Heart left ventricle (tissue), 16 donors: ENCODE results near the gene DSTN. TPM values are rescaled to one million over a fixed set of nuclear protein-coding genes. Genes with fewer than 3 reads are reported as not detected.
A peak's percentile ranks its signal among the peaks of the same experiment; 100 is the strongest.

Experiments
- ATAC-seq, 4 donors: fragments of 200-7000 bp; cut with Tn5 transposase; one replicate each; pipeline ENCODE4 v1.9.1; 2020 to 2022; ENCODE audit warnings: moderate library complexity in 4 of 4, mild to moderate bottlenecking in 3 of 4, moderate number of reproducible peaks in 1 of 4
- DNase-seq, 5 donors: peaks; one replicate each; pipeline ENCODE4 v3.0.0-alpha.2; 2020
- H3K27ac ChIP-seq, 12 donors: fragments of 200-600 bp; sonication (generic) in 4 of 12; one replicate each; pipeline versions ENCODE4 v1.5.0 to v1.8.0; 2016 to 2022; ENCODE audit warnings: mild to moderate bottlenecking in 2 of 12
- H3K27me3 ChIP-seq, 9 donors: fragments of 200-600 bp; sonication (generic) in 2 of 9; one replicate each; pipeline versions ENCODE4 v1.5.1 to v1.8.0; 2016 to 2022; ENCODE audit warnings: mild to moderate bottlenecking in 3 of 9
- H3K36me3 ChIP-seq, 9 donors: fragments of 200-600 bp; sonication (generic) in 2 of 9; one replicate each; pipeline versions ENCODE4 v1.5.0 to v1.8.0; 2018 to 2022; ENCODE audit warnings: mild to moderate bottlenecking in 2 of 9
- H3K4me1 ChIP-seq, 12 donors: fragments of 200-600 bp; sonication (generic) in 4 of 12; one replicate each; pipeline versions ENCODE4 v1.5.0 to v1.8.0; 2016 to 2022; ENCODE audit warnings: mild to moderate bottlenecking in 3 of 12
- H3K4me3 ChIP-seq, 12 donors: fragments of 200-600 bp; sonication (generic) in 4 of 12; one replicate each; pipeline versions ENCODE4 v1.5.0 to v1.8.0; 2017 to 2022; ENCODE audit warnings: mild to moderate bottlenecking in 9 of 12, moderate library complexity in 4 of 12
- H3K9me3 ChIP-seq, 12 donors: fragments of 200-600 bp; sonication (generic) in 4 of 12; one replicate each; pipeline versions ENCODE4 v1.5.0 to v1.8.0; 2016 to 2022; ENCODE audit warnings: mild to moderate bottlenecking in 1 of 12
- POLR2A ChIP-seq, 2 donors: fragments of 450-650 bp; IDR thresholded peaks; one replicate each; pipeline ENCODE4 v1.6.1; 2017; ENCODE audit warnings: antibody characterized with exemption in 2 of 2, mild to moderate bottlenecking in 2 of 2, moderate library complexity in 2 of 2
- WGBS, 4 donors: extraction: QIAGEN DNeasy Blood & Tissue Kit in 2 of 4; methylation state at CpG; one replicate each; pipeline versions ENCODE4 v1.1.5 to v1.1.7; 2013 to 2018; 5-methylcytosine and 5-hydroxymethylcytosine counted together
- intact Hi-C, 10 donors: fragments of 100-400 bp; cut with DNase I; formaldehyde crosslinking; loops; one replicate each; pipeline versions ENCODE4 v1.11.1 to v1.14.2; 2022
- polyA plus RNA-seq, 2 donors: library from polyadenylated mRNA; stranded (reverse); fragments of 200-250 nt; gene quantifications; one replicate each; pipeline ENCODE4 v1.2.3, GENCODE V29; 2013
- total RNA-seq, 9 donors: library from RNA; depleted of rRNA in 2 of 9; stranded (reverse); fragments of >200 nt in 2 of 9; fragmentation: NEBNext Ultra II Directional in 3 of 9; extraction: Animal tissue kit (Norgen Biotek cat#: 25700) in 3 of 9; gene quantifications; one replicate each; pipeline versions ENCODE4 v1.1.0 to v1.2.4, GENCODE V29; 2016 to 2023
- TF ChIP-seq, protein P1 (sequence below), 12 donors: fragments of 200-600 bp; sonication (generic) in 4 of 12; IDR thresholded peaks; one replicate each; pipeline versions ENCODE4 v1.5.0 to v1.8.0; 2018 to 2022; ENCODE audit warnings: antibody characterized with exemption in 12 of 12, mild to moderate bottlenecking in 5 of 12
- donor health status: ischemic (EF 13 %, LVEDD 7.1; RV severe dilation, severe dysfunction).
- donor health status: healthy with polysubstance abuse.
- donor health status: DM: no; HTN: yes; CAD: no.
- donor health status: DM: no; HTN: no; CAD: no.
- donor health status: ischemic (EF 25% LVEDD 6.9; RV normal size, moderate dysfunction).
- donor health status: ischemic (EF 25% LVEDD 5.7; RV mildly dilated, moderate dysfunction).
- donor health status: healthy.
- donor health status: DM: yes; HTN: yes; CAD: no.
- donor health status: ischemic (EF 35%, LVEDD 5.7; RV mildly dilated, moderate dysfunction).
- donor health status: nonischemic (EF 11% LVEDD 7.7; RV severe dilation, severe dysfunction).
- donor health status: DM: yes; HTN: yes; CAD: no.
- donor health status: PGD.
- donor health status: ischemic (EF 29% LVEDD 5.4; RV normal size, mild dysfunction).
- donor health status: nonischemic (EF 23%, LVEDD 6.1; RV moderate dilation, normal function).

The DSTN gene
- total and polyA plus RNA-seq, 11 donors, result 447 to 738 (median 546) TPM

DNA sequence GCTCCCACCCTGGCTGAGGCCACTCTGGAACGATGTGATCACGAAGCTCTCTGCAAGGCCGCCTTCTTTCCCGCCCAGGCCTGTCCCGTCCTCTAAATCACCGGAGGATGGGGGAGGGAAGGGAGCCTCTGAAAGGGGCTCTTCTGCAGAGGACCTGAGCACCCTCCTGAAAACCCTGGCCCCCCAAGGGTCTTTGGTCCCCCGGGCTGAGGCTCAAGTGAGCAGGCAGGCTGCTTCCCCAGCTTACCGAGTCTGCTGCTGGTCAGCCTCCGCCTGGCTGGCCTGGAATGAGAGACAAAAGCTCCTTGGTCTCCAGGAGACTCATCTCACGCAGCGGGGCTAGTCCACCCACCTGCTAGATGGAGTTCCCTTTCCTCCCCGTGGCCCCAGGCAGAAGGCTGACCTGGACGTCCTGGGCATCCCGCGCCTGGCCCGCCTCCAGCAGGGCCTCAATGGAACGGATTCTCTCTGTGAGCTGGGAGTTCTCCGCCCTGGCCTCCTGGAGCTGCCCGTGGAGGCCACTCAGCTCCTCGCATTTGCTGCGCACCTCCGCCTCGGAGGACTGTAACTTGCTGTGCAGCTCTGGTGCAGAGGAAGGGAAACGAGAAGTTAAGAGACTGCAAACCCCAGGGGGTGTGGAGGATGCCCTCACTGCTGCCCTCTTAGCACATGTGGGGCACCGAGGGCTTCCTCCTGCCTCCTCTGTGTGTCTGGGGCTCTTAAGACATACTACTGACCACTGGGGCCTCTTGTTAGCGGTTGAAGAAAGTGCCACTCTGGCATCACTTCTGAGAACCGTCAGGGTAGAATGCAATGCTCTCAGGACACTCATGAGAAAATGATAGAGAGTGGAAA, 57.5 kb downstream of the DSTN start:
- peak overlapping the region in 1 of 12 donors; percentile 15 for H3K4me3 ChIP-seq
- no peaks in the 10 kb centered on the region for H3K9me3 ChIP-seq
- WGBS, 4 donors, result 77 to 86% (median 83%) methylated on average over 24 to 27 of the region's 27 CpGs
- H3K27ac ChIP-seq, result peak overlapping the region in 2 of 12 donors; percentile 5 to 11
- intact Hi-C loops, result no loop called here
- no peak for TF ChIP-seq POLR2A (IDR thresholded peaks at IDR 0.05)
- TF ChIP-seq, protein P1, sequence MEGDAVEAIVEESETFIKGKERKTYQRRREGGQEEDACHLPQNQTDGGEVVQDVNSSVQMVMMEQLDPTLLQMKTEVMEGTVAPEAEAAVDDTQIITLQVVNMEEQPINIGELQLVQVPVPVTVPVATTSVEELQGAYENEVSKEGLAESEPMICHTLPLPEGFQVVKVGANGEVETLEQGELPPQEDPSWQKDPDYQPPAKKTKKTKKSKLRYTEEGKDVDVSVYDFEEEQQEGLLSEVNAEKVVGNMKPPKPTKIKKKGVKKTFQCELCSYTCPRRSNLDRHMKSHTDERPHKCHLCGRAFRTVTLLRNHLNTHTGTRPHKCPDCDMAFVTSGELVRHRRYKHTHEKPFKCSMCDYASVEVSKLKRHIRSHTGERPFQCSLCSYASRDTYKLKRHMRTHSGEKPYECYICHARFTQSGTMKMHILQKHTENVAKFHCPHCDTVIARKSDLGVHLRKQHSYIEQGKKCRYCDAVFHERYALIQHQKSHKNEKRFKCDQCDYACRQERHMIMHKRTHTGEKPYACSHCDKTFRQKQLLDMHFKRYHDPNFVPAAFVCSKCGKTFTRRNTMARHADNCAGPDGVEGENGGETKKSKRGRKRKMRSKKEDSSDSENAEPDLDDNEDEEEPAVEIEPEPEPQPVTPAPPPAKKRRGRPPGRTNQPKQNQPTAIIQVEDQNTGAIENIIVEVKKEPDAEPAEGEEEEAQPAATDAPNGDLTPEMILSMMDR (IDR thresholded peaks at IDR 0.05), result no peak
- DNase-seq, result peak in 3 of 5 donors; percentile 24 to 55 (median 27)
- no peak for ATAC-seq
- peaks cover 0 to 100% (median 96%) of the 10 kb centered on the region in 9 donors for H3K36me3 ChIP-seq
- H3K4me1 ChIP-seq, result peaks cover 0 to 10% (median 0%) of the 10 kb centered on the region in 12 donors
- H3K27me3 ChIP-seq, result no peaks in the 10 kb centered on the region

DNA sequence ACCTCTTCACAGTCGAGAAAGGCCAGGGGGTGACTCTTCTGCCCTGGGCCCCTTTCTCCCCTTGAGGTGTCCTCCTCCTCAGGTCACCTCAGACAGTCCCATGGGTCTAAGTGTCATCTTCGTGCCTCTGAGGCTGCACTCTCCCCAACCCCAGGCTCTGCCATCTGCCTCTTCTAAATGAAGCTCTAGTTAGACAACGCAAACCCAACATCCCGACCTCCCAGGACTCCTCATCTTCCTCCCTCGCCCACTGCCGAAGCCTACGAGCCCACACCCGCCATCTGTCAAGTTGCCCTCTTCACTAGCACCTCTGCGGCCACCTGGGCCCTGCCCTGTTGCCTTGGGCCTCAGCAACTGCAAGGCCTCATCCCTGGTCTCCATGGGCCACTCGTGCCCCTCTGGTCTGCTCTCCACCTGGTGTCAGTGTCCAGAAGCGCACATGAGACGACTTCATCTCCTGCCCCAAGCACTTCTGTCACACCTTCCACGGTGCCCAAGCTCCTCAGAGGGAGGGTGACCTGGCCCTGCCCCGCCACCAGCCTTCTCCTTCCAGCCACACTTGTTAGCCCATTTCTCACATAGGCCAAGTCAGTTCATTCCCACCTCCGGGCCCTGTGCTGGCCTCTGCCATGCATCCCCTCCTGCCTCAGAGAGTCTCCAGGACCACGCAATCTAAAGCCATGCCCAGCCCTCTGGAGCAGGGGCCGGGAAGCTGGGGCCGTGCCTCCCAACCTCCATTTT, 58.4 kb downstream of the DSTN start:
- Histone ChIP-seq H3K9me3 (no peaks in the 10 kb centered on the region), H3K4me1 (peaks cover 0 to 10% (median 0%) of the 10 kb centered on the region in 12 donors), H3K27me3 (no peaks in the 10 kb centered on the region), H3K4me3 (no peak overlapping the region), H3K36me3 (peaks cover 0 to 100% (median 94%) of the 10 kb centered on the region in 9 donors), H3K27ac (peak overlapping the region in 1 of 12 donors; percentile 11)
- no peak for TF ChIP-seq POLR2A (IDR thresholded peaks at IDR 0.05)
- TF ChIP-seq, protein P1 (IDR thresholded peaks at IDR 0.05), result no peak
- intact Hi-C loops, result no loop called here
- WGBS, 4 donors, result 90 to 93% (median 92%) methylated on average over 18 of the region's 18 CpGs
- no peak for ATAC-seq
- peak in 3 of 5 donors; percentile 19 to 41 (median 26) for DNase-seq

DNA sequence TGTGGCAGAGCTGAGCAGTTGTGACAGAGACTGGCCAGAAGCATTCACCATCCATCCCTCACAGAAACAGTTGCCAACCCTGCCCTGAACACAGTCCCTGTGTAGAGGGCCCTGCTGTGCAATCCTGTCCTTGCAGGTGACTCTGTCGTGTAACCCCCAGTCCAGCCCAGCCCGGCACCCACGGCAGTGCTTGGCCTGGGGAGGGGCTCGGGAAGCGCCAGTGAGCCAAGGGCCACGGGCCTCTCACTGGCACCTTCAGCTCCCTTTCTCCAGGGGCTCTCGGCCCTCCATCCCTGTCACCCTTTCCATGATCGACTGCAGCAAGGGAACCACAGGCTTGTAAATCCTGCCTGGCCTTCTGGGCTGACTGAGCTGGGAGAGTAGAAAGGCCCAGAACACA, 59.1 kb downstream of the DSTN start:
- Histone ChIP-seq H3K27me3 (no peaks in the 10 kb centered on the region), H3K9me3 (no peaks in the 10 kb centered on the region), H3K27ac (no peak overlapping the region), H3K36me3 (peaks cover 0 to 100% (median 95%) of the 10 kb centered on the region in 9 donors), H3K4me1 (peaks cover 0 to 13% (median 2%) of the 10 kb centered on the region in 12 donors), H3K4me3 (no peak overlapping the region)
- ATAC-seq, result no peak
- peak in 2 of 5 donors; percentile 13 to 19 for DNase-seq
- TF ChIP-seq POLR2A (IDR thresholded peaks at IDR 0.05), result no peak
- TF ChIP-seq, protein P1 (IDR thresholded peaks at IDR 0.05), result no peak
- WGBS, 4 donors, result 86 to 92% (median 91%) methylated on average over 7 to 8 of the region's 8 CpGs
- intact Hi-C loops, result no loop called here

DNA sequence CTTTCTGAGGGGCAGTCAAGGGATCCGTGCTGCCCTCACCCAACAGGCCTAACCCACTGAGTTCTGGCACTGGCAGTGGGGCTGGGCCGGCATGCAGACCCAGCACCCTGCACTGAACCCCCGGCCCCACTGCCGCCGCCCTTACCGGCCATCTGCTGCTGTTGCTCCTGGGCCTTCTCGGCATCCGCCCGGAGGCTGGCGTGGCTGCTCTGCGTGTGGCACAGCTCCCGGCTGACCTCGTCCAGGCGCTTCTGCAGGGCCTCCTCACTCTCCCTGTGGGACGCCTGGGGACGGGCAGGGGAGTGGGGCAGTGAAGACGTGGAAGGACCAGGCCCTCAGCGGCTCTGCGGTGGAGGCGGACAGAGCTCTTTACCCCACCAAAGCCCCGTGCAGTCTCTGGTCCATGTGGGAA, 59.8 kb downstream of the DSTN start:
- TF ChIP-seq POLR2A (IDR thresholded peaks at IDR 0.05), result no peak
- TF ChIP-seq, protein P1 (IDR thresholded peaks at IDR 0.05), result no peak
- H3K4me3 ChIP-seq, result no peak overlapping the region
- peak in 2 of 5 donors; percentile 17 to 60 for DNase-seq
- H3K27ac ChIP-seq, result no peak overlapping the region
- H3K36me3 ChIP-seq, result peaks cover 0 to 100% (median 94%) of the 10 kb centered on the region in 9 donors
- H3K27me3 ChIP-seq, result no peaks in the 10 kb centered on the region
- intact Hi-C loops, result no loop called here
- 91 to 96% (median 95%) methylated on average over 8 to 21 of the region's 21 CpGs for WGBS, 4 donors
- no peaks in the 10 kb centered on the region for H3K9me3 ChIP-seq
- ATAC-seq, result no peak
- peaks cover 0 to 20% (median 6%) of the 10 kb centered on the region in 12 donors for H3K4me1 ChIP-seq
